ENCODE results near the gene GAB4.

The GAB4 gene

GRCh38 chr22:16914006-16914405, 94.0 kb downstream of the GAB4 start:
- Histone ChIP-seq H3K4me1 (ENCODE audit: control insufficient read depth, insufficient read depth, low read length) (no peaks in the 10 kb centered on the region), H3K36me3 (ENCODE audit: control insufficient read depth, insufficient read depth, low read length) (no peaks in the 10 kb centered on the region), H3K4me3 (ENCODE audit: low read length) (no peak overlapping the region), H3K27ac (ENCODE audit: low read length) (no peak overlapping the region), H3K9me3 (ENCODE audit: control insufficient read depth, insufficient read depth, low read length) (no peaks in the 10 kb centered on the region), H3K27me3 (ENCODE audit: control insufficient read depth, insufficient read depth, low read length) (no peaks in the 10 kb centered on the region)
- WGBS (ENCODE audit: insufficient coverage, insufficient read length): no CpG with 5 or more reads among the region's 5 CpGs
- no peak for DNase-seq (ENCODE audit: low read depth, low spot score)

- H3K27ac ChIP-seq (ENCODE audit: low read length): no peak overlapping the region
- WGBS (ENCODE audit: insufficient coverage, insufficient read length): no CpG with 5 or more reads among the region's 3 CpGs
- DNase-seq (ENCODE audit: low read depth, low spot score): no peak
Measured at GRCh38 chr22:16912281-16912680, 95.7 kb downstream of the GAB4 start.

More at GRCh38 chr22:16912281-16912680, 95.7 kb downstream of the GAB4 start:
- no peaks in the 10 kb centered on the region for H3K27me3 ChIP-seq (ENCODE audit: control insufficient read depth, insufficient read depth, low read length)
- no peaks in the 10 kb centered on the region for H3K4me1 ChIP-seq (ENCODE audit: control insufficient read depth, insufficient read depth, low read length)
- H3K4me3 ChIP-seq (ENCODE audit: low read length): no peak overlapping the region
- H3K36me3 ChIP-seq (ENCODE audit: control insufficient read depth, insufficient read depth, low read length): no peaks in the 10 kb centered on the region
- H3K9me3 ChIP-seq (ENCODE audit: control insufficient read depth, insufficient read depth, low read length): no peaks in the 10 kb centered on the region

Data from iPS DF 6.9 (cell line).